WTC11 (cell line): ENCODE data around the gene SSU72.
A peak's percentile ranks its signal among the peaks of the same experiment; 100 is the strongest.

Experiments
- CTCF ChIP-seq: fragments of 200-600 bp; IDR thresholded peaks from 2 replicates; pipeline ENCODE4 v1.8.0; 2022; ENCODE audit warnings: antibody characterized with exemption
- ESRRA ChIP-seq: sonication (generic); formaldehyde crosslinking; IDR thresholded peaks from 2 replicates; pipeline ENCODE4 v1.8.1; 2022; ENCODE audit warnings: mild to moderate bottlenecking, missing genetic modification reagents, borderline replicate concordance
- KAT7 ChIP-seq: sonication (generic); formaldehyde crosslinking; IDR thresholded peaks from 2 replicates; pipeline ENCODE4 v1.8.1; 2023; ENCODE audit warnings: missing genetic modification reagents, mild to moderate bottlenecking, borderline replicate concordance
- MAX ChIP-seq: sonication (generic); formaldehyde crosslinking; IDR thresholded peaks from 2 replicates; pipeline ENCODE4 v1.8.0; 2022; ENCODE audit warnings: mild to moderate bottlenecking, missing genetic modification reagents

GRCh38 chr1:1540818-1541628, 33.6 kb downstream of the SSU72 start:
- TF ChIP-seq CTCF (no peak), KAT7 (CRISPR knock-in tag) (no peak), MAX (CRISPR knock-in tag) (peak; percentile 82), ESRRA (CRISPR knock-in tag) (no peak; the same call in 1 of the 2 replicates)
